Astrocyte (in vitro differentiated cells and primary cell): ENCODE results near the gene RIOK2. TPM values are rescaled to one million over a fixed set of nuclear protein-coding genes. Genes with fewer than 3 reads are reported as not detected.
A peak's percentile ranks its signal among the peaks of the same experiment; 100 is the strongest.

Experiments used
- DNase-seq: peaks from one replicate; pipeline ENCODE4 v3.0.0-alpha.2; 2010; ENCODE audit warnings: low read depth
- FAIRE-seq: peaks from 2 replicates; lab custom pipeline; 2011; peaks lifted over from hg19 to GRCh38; lab: Jason Lieb, UNC
- H2AFZ ChIP-seq: 2 replicates; pipeline ENCODE4 v1.6.0; 2012; ENCODE audit warnings: low read depth, low read length, inconsistent platforms
- H3K27ac ChIP-seq: 2 replicates; pipeline ENCODE4 v1.5.1; 2011; ENCODE audit warnings: low read depth, low read length, inconsistent platforms
- H3K27me3 ChIP-seq: 2 replicates; pipeline ENCODE4 v1.6.0; 2011; ENCODE audit warnings: low read length, inconsistent platforms; ENCODE audit not compliant: insufficient read depth
- H3K36me3 ChIP-seq: 2 replicates; pipeline ENCODE4 v1.5.1; 2011; ENCODE audit warnings: low read length, inconsistent platforms; ENCODE audit not compliant: insufficient read depth
- H3K4me1 ChIP-seq: 2 replicates; pipeline ENCODE4 v1.5.1; 2011; ENCODE audit warnings: low read length, inconsistent platforms; ENCODE audit not compliant: insufficient read depth
- H3K4me2 ChIP-seq: 2 replicates; pipeline ENCODE4 v1.6.0; 2012; ENCODE audit warnings: low read length, inconsistent platforms
- H3K4me3 ChIP-seq: 2 replicates; pipeline ENCODE4 v1.5.1; 2011; ENCODE audit warnings: low read depth, mild to moderate bottlenecking, low read length, inconsistent platforms; ENCODE audit not compliant: insufficient read depth
- H3K79me2 ChIP-seq: 2 replicates; pipeline ENCODE4 v1.6.0; 2012; ENCODE audit warnings: mild to moderate bottlenecking, low read length, inconsistent platforms; ENCODE audit not compliant: insufficient read depth
- H3K9ac ChIP-seq: 2 replicates; pipeline ENCODE4 v1.6.0; 2012; ENCODE audit warnings: mild to moderate bottlenecking, low read length, inconsistent platforms
- H3K9me3 ChIP-seq: 2 replicates; pipeline ENCODE4 v1.5.1; 2012; ENCODE audit warnings: low read depth, mild to moderate bottlenecking, low read length, inconsistent platforms; ENCODE audit not compliant: insufficient read depth
- H4K20me1 ChIP-seq: 2 replicates; pipeline ENCODE4 v1.6.0; 2012; ENCODE audit warnings: low read length, inconsistent platforms; ENCODE audit not compliant: insufficient read depth
- H3K27ac Mint-ChIP-seq: one replicate; pipeline ENCODE4 v1.8.0; 2021; ENCODE audit warnings: mild to moderate bottlenecking, mixed read lengths; ENCODE audit not compliant: unreplicated experiment
- H3K27me3 Mint-ChIP-seq: one replicate; pipeline ENCODE4 v1.8.0; 2021; ENCODE audit warnings: low read depth, mixed read lengths; ENCODE audit not compliant: unreplicated experiment
- H3K36me3 Mint-ChIP-seq: one replicate; pipeline ENCODE4 v1.8.0; 2021; ENCODE audit warnings: low read depth, mixed read lengths; ENCODE audit not compliant: unreplicated experiment
- H3K4me1 Mint-ChIP-seq: one replicate; pipeline ENCODE4 v1.8.0; 2021; ENCODE audit warnings: low read depth, mixed read lengths; ENCODE audit not compliant: unreplicated experiment
- H3K4me3 Mint-ChIP-seq: one replicate; pipeline ENCODE4 v1.8.0; 2021; ENCODE audit warnings: mild to moderate bottlenecking, moderate library complexity, mixed read lengths; ENCODE audit not compliant: unreplicated experiment
- H3K9me3 Mint-ChIP-seq: one replicate; pipeline ENCODE4 v1.8.0; 2021; ENCODE audit warnings: mild to moderate bottlenecking, mixed read lengths; ENCODE audit not compliant: unreplicated experiment
- CTCF ChIP-seq: IDR thresholded peaks from 2 replicates; pipeline ENCODE4 v1.5.1; 2011; ENCODE audit warnings: low read depth, mild to moderate bottlenecking, inconsistent platforms, low read length, moderate library complexity; ENCODE audit not compliant: insufficient read depth
- EZH2 ChIP-seq: IDR thresholded peaks from 2 replicates; pipeline ENCODE4 v1.6.1; 2012; ENCODE audit warnings: mild to moderate bottlenecking, low read length, inconsistent platforms; ENCODE audit not compliant: insufficient read depth
- total RNA-seq: library from RNA; stranded (reverse); gene quantifications from 2 replicates; pipeline ENCODE4 v1.2.1, GENCODE V29; 2021

The RIOK2 gene
- total RNA-seq, 1 donor from 2014 or later = 39.4 TPM

GRCh38 chr5:97193355-97193688 is 10.3 kb upstream of the RIOK2 start:
- DNase-seq (no peak), FAIRE-seq (no peak)
- Histone ChIP-seq H3K27ac (no peak overlapping the region), H3K9me3 (no peaks in the 10 kb centered on the region), H4K20me1 (no peaks in the 10 kb centered on the region), H3K79me2 (no peaks in the 10 kb centered on the region), H3K4me2 (peak overlapping the region; percentile 7), H3K27me3 (no peaks in the 10 kb centered on the region), H3K36me3 (no peaks in the 10 kb centered on the region), H3K9ac (no peak overlapping the region), H2AFZ (no peak overlapping the region), H3K4me3 (no peak overlapping the region), H3K4me1 (no peaks in the 10 kb centered on the region)
- H3K4me3 Mint-ChIP-seq = no peak overlapping the region
- H3K36me3 Mint-ChIP-seq = peaks cover 4% of the 10 kb centered on the region
- no peak overlapping the region for H3K27ac Mint-ChIP-seq
- no peaks in the 10 kb centered on the region for H3K27me3 Mint-ChIP-seq
- no peaks in the 10 kb centered on the region for H3K4me1 Mint-ChIP-seq
- TF ChIP-seq EZH2 (no peak), CTCF (no peak)
- peaks cover 6% of the 10 kb centered on the region for H3K9me3 Mint-ChIP-seq

- H3K4me3 Mint-ChIP-seq = no peak overlapping the region
- peak overlapping the region; percentile 75 for H3K27ac Mint-ChIP-seq
Observed at GRCh38 chr5:97192580-97193354, 9.7 kb upstream of the RIOK2 start.

More at GRCh38 chr5:97192580-97193354, 9.7 kb upstream of the RIOK2 start:
- Histone ChIP-seq H3K79me2 (no peaks in the 10 kb centered on the region), H3K9ac (no peak overlapping the region), H4K20me1 (no peaks in the 10 kb centered on the region), H3K27ac (no peak overlapping the region), H3K4me3 (no peak overlapping the region), H3K9me3 (no peaks in the 10 kb centered on the region), H2AFZ (no peak overlapping the region), H3K4me1 (no peaks in the 10 kb centered on the region), H3K27me3 (no peaks in the 10 kb centered on the region), H3K4me2 (peak overlapping the region; percentile 7), H3K36me3 (no peaks in the 10 kb centered on the region)
- Mint-ChIP-seq H3K9me3 (peaks cover 6% of the 10 kb centered on the region), H3K36me3 (peaks cover 4% of the 10 kb centered on the region), H3K27me3 (no peaks in the 10 kb centered on the region), H3K4me1 (no peaks in the 10 kb centered on the region)
- DNase-seq (no peak), FAIRE-seq (no peak)
- TF ChIP-seq EZH2 (no peak), CTCF (no peak)
